Endothelial cell of umbilical vein (primary cell): Measurements from ENCODE around the gene TMEM108. TPM values are rescaled to one million over a fixed set of nuclear protein-coding genes. Genes with fewer than 3 reads are reported as not detected.

Experiments used
- BruUV-seq: library from RNA; stranded (reverse); fragments of 400-500 nt; replicated peaks from 2 replicates; lab custom pipeline; 2021; lab: Mats Ljungman, UMichigan
- CTCF ChIA-PET: fragments of 300-600, 350-600 bp; sonication (Branson Sonifier 250); formaldehyde crosslinking; loops from one replicate; lab custom pipeline; 2021; ENCODE audit warnings: antibody characterized with exemption, inconsistent platforms; lab: Charles Lee
- POLR2A ChIA-PET: fragments of 300-600, 350-600 bp; sonication (Branson Sonifier 250); formaldehyde crosslinking; loops from one replicate; lab custom pipeline; 2021; ENCODE audit warnings: antibody characterized with exemption, inconsistent platforms; lab: Charles Lee
- DNase-seq: peaks from one replicate; pipeline ENCODE4 v3.0.0-alpha.2; 2011; ENCODE audit warnings: low read depth, low spot score
- FAIRE-seq: peaks from 2 replicates; lab custom pipeline; 2011; peaks lifted over from hg19 to GRCh38; lab: Jason Lieb, UNC
- H2AFZ ChIP-seq: 2 replicates; pipeline ENCODE4 v1.6.0; 2012; ENCODE audit warnings: low read depth, low read length, control low read depth, inconsistent platforms
- H3K27ac ChIP-seq: 2 replicates; pipeline ENCODE4 v1.5.1; 2011; ENCODE audit warnings: low read depth, mild to moderate bottlenecking, control low read depth, low read length, moderate library complexity; ENCODE audit not compliant: insufficient read depth
- H3K27me3 ChIP-seq, 2 experiments: 2 replicates each; pipeline versions ENCODE4 v1.6.0 to v1.6.1; 2011; ENCODE audit warnings: low read length in 2 of 2, mixed read lengths in 1 of 2; ENCODE audit not compliant: control insufficient read depth in 2 of 2, insufficient read depth in 2 of 2
- H3K36me3 ChIP-seq, 2 experiments: 2 replicates in 1 of 2; 3 replicates in 1 of 2; pipeline ENCODE4 v1.5.1; 2011; ENCODE audit warnings: low read length in 2 of 2, mild to moderate bottlenecking in 1 of 2, moderate library complexity in 1 of 2; ENCODE audit not compliant: control insufficient read depth in 2 of 2, insufficient read depth in 2 of 2; ENCODE audit errors: extremely low read depth in 1 of 2
- H3K4me1 ChIP-seq: 3 replicates; pipeline ENCODE4 v1.5.1; 2011; ENCODE audit warnings: mild to moderate bottlenecking, low read length; ENCODE audit not compliant: control insufficient read depth, insufficient read depth; ENCODE audit errors: extremely low read depth
- H3K4me2 ChIP-seq: 2 replicates; pipeline ENCODE4 v1.6.1; 2011; ENCODE audit warnings: low read length, control low read depth, mixed read lengths; ENCODE audit not compliant: insufficient read depth
- H3K4me3 ChIP-seq, 3 experiments: fragments of 200-600 bp in 1 of 3; sonication (generic), shearing (Covaris generic) in 1 of 3; replicated peaks in 1 of 3; 2 replicates each; pipeline ENCODE4 v1.5.1; 2011 to 2016; ENCODE audit warnings: control low read depth in 3 of 3, low read length in 3 of 3, mild to moderate bottlenecking in 2 of 3, inconsistent platforms in 1 of 3, low read depth in 1 of 3, moderate library complexity in 1 of 3; ENCODE audit not compliant: insufficient read depth in 1 of 3
- H3K79me2 ChIP-seq: 2 replicates; pipeline ENCODE4 v1.6.0; 2012; ENCODE audit warnings: low read length, inconsistent platforms; ENCODE audit not compliant: control insufficient read depth, insufficient read depth
- H3K9ac ChIP-seq: replicated peaks from 2 replicates; pipeline ENCODE3; 2011; ENCODE audit warnings: low read length, control low read depth; ENCODE audit not compliant: insufficient read depth; ENCODE audit errors: extremely low read depth
- H3K9me1 ChIP-seq: replicated peaks from 3 replicates; pipeline ENCODE4 v1.6.0; 2011; ENCODE audit warnings: mild to moderate bottlenecking, low read length; ENCODE audit not compliant: control insufficient read depth, insufficient read depth; ENCODE audit errors: extremely low read depth
- H3K9me3 ChIP-seq: replicated peaks from 2 replicates; pipeline ENCODE4 v1.5.1; 2012; ENCODE audit warnings: low read length, inconsistent platforms; ENCODE audit not compliant: control insufficient read depth, insufficient read depth
- H4K20me1 ChIP-seq: replicated peaks from 2 replicates; pipeline ENCODE3; 2011; ENCODE audit warnings: mild to moderate bottlenecking, low read length; ENCODE audit not compliant: control insufficient read depth, insufficient read depth; ENCODE audit errors: extremely low read depth
- EZH2 ChIP-seq: IDR thresholded peaks from 2 replicates; pipeline ENCODE4 v1.6.1; 2012; ENCODE audit warnings: borderline replicate concordance, low read depth, mild to moderate bottlenecking, moderate library complexity, low read length, inconsistent platforms; ENCODE audit not compliant: severe bottlenecking
- FOS ChIP-seq: IDR thresholded peaks from 2 replicates; pipeline ENCODE4 v1.6.1; 2011; ENCODE audit warnings: mild to moderate bottlenecking, low read length, moderate library complexity, borderline replicate concordance; ENCODE audit not compliant: insufficient read depth
- GATA2 ChIP-seq: IDR thresholded peaks from 2 replicates; pipeline ENCODE4 v1.7.0; 2011; ENCODE audit warnings: low read depth, mild to moderate bottlenecking, moderate library complexity, mixed read lengths, low read length; ENCODE audit not compliant: insufficient read length, insufficient read depth
- JUN ChIP-seq: IDR thresholded peaks from 2 replicates; pipeline ENCODE4 v1.6.1; 2011; ENCODE audit warnings: borderline replicate concordance, low read depth; ENCODE audit not compliant: insufficient read length, insufficient read depth
- MYC ChIP-seq: IDR thresholded peaks from one replicate; pipeline ENCODE4 v1.6.1; 2011; ENCODE audit warnings: mild to moderate bottlenecking, low read depth, low read length
- POLR2A ChIP-seq: IDR thresholded peaks from 2 replicates; pipeline ENCODE4 v1.6.1; 2012; ENCODE audit warnings: low read depth, mild to moderate bottlenecking, control low read depth, low read length
- POLR2AphosphoS5 ChIP-seq: IDR thresholded peaks from 2 replicates; pipeline ENCODE4 v1.6.1; 2012; ENCODE audit warnings: low read depth, mild to moderate bottlenecking, control low read depth, low read length, moderate library complexity; ENCODE audit not compliant: insufficient read depth
- dilution Hi-C: fragments of 300-500 bp; cut with MboI; formaldehyde crosslinking; loops from one replicate; pipeline ENCODE4 v1.15.0; 2019; ENCODE audit warnings: low sequenced_read_pairs; ENCODE audit not compliant: extremely low pct_ligation_motif_present
- intact Hi-C: fragments of 100-400 bp; cut with micrococcal nuclease; formaldehyde crosslinking; loops from one replicate; pipeline ENCODE4 v1.10.0; 2022
- polyA plus RNA-seq, 4 experiments: library from polyadenylated mRNA; depleted of rRNA in 3 of 4; stranded (reverse) in 3 of 4; unstranded in 1 of 4; fragments of >200 nt; gene quantifications; 2 replicates each; pipeline versions ENCODE4 v1.2.1 to v1.2.3, GENCODE V29; 2011 to 2012; ENCODE audit warnings: missing spikeins in 1 of 4
- total RNA-seq: library from RNA; stranded (reverse); gene quantifications from 2 replicates; pipeline ENCODE4 v1.2.3, GENCODE V29; 2021
- TF ChIP-seq, protein P1 (sequence below): IDR thresholded peaks from 2 replicates; pipeline ENCODE4 v1.6.1; 2011; ENCODE audit not compliant: insufficient read depth, insufficient read length
- TF ChIP-seq, protein P2 (sequence below), 2 donors: IDR thresholded peaks; 1 replicate in 1 of 2; 2 replicates in 1 of 2; pipeline ENCODE4 v1.5.1; 2011; ENCODE audit warnings: low read length in 2 of 2, mild to moderate bottlenecking in 2 of 2, moderate library complexity in 2 of 2, control low read depth in 1 of 2, inconsistent platforms in 1 of 2, low read depth in 1 of 2; ENCODE audit not compliant: insufficient read depth in 1 of 2; ENCODE audit errors: extremely low read depth in 1 of 2

Gene TMEM108
- total and polyA plus RNA-seq, 2 donors (not counting 3 experiments of a cell fraction or from before 2014, with no cell fraction given): 0.40 to 1.1 TPM

DNA sequence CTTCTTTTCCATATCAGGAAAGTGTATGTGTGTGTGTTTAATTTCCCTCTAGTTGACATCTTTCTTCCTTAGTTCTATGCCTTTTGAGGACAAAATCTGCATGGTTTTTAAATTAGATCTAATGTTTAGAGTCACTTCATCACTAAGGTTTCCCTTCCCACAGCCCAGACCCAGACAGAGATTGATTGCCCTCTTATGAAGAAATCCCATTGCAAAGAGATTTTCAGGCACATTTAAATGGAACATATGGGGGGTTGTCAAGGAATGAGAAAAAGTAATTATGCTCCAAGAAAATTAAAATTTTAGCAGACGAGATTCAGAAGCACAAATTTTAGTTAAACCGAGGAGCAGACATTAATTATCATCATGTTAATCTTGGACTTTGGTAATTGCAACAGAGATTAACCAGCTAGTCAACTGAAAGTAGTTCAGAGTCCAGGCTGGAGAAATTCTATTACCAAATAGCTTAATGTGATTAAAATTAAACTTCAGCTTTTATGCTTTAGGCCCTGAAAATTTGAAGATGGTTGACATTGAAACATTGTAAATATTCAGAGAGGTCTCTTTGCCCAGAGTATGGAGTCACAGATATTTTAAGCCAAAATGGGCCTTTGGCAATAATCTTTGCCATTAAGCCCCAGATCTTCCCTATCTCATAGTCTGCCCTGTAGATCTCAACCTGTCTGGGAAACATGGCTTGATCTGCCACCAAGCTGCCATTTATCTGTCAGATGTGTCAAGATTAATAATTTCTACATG, 143.4 kb downstream of the TMEM108 start:
- ChIA-PET CTCF (interaction anchor here (0.5 kb wide), 1 partner anchor 1321 kb away, joined by 3 read pairs; no protein-coding TSS in a partner anchor), POLR2A (no interaction called here)
- no peaks in the 10 kb centered on the region for H4K20me1 ChIP-seq
- no peak for FAIRE-seq
- H3K9me3 ChIP-seq: no peaks in the 10 kb centered on the region
- H2AFZ ChIP-seq: no peak overlapping the region
- no peaks in the 10 kb centered on the region for H3K4me1 ChIP-seq
- intact Hi-C loops: no loop called here
- no peaks in the 10 kb centered on the region for H3K9me1 ChIP-seq
- no peak overlapping the region for H3K9ac ChIP-seq
- dilution Hi-C loops: no loop called here
- H3K4me3 ChIP-seq: no peak overlapping the region
- no peaks in the 10 kb centered on the region for H3K27me3 ChIP-seq
- no peaks in the 10 kb centered on the region for H3K79me2 ChIP-seq
- no peak overlapping the region for H3K27ac ChIP-seq
- H3K36me3 ChIP-seq: no peaks in the 10 kb centered on the region
- no TSS peak for BruUV-seq
- TF ChIP-seq EZH2 (no peak), FOS (no peak), POLR2A (no peak), POLR2AphosphoS5 (no peak), JUN (no peak), GATA2 (no peak), MYC (no peak)
- TF ChIP-seq, protein P1, sequence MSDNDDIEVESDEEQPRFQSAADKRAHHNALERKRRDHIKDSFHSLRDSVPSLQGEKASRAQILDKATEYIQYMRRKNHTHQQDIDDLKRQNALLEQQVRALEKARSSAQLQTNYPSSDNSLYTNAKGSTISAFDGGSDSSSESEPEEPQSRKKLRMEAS: no peak
- TF ChIP-seq, protein P2, sequence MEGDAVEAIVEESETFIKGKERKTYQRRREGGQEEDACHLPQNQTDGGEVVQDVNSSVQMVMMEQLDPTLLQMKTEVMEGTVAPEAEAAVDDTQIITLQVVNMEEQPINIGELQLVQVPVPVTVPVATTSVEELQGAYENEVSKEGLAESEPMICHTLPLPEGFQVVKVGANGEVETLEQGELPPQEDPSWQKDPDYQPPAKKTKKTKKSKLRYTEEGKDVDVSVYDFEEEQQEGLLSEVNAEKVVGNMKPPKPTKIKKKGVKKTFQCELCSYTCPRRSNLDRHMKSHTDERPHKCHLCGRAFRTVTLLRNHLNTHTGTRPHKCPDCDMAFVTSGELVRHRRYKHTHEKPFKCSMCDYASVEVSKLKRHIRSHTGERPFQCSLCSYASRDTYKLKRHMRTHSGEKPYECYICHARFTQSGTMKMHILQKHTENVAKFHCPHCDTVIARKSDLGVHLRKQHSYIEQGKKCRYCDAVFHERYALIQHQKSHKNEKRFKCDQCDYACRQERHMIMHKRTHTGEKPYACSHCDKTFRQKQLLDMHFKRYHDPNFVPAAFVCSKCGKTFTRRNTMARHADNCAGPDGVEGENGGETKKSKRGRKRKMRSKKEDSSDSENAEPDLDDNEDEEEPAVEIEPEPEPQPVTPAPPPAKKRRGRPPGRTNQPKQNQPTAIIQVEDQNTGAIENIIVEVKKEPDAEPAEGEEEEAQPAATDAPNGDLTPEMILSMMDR (IDR thresholded peaks at IDR 0.05; ENCODE audit: extremely low read depth in 1 of 2, insufficient read depth in 1 of 2, low read depth in 1 of 2, low read length in 2 of 2): no peak
- no peak overlapping the region for H3K4me2 ChIP-seq
- DNase-seq: no peak
